ENCODE measurements around the gene SESN2. TPM values are rescaled to one million over a fixed set of nuclear protein-coding genes. Genes with fewer than 3 reads are reported as not detected.

SESN2 gene
- total RNA-seq, 1 donor from 2014 or later: 13.1 TPM

DNA sequence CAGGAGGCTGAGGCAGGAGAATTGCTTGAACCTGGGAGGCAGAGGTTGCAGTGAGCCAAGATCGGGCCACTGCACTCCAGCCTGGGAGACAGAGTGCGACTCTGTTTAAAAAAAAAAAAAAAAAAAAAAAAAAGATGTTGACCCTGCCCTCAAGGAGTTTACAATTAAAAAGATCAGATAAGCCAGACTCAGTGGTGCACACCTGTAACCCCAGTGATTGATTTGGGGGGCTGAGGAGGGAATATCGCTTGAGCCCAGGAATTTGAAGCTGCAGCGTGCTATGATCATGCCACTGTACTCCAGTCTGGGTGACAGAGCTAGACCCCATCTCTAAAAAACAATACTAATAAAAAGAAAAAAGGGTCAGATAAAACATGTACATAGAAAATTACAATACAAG is 1.6 kb upstream of the SESN2 start:
- no peaks in the 10 kb centered on the region for H3K36me3 ChIP-seq
- H3K9me3 ChIP-seq: no peaks in the 10 kb centered on the region
- TF ChIP-seq, protein P1, sequence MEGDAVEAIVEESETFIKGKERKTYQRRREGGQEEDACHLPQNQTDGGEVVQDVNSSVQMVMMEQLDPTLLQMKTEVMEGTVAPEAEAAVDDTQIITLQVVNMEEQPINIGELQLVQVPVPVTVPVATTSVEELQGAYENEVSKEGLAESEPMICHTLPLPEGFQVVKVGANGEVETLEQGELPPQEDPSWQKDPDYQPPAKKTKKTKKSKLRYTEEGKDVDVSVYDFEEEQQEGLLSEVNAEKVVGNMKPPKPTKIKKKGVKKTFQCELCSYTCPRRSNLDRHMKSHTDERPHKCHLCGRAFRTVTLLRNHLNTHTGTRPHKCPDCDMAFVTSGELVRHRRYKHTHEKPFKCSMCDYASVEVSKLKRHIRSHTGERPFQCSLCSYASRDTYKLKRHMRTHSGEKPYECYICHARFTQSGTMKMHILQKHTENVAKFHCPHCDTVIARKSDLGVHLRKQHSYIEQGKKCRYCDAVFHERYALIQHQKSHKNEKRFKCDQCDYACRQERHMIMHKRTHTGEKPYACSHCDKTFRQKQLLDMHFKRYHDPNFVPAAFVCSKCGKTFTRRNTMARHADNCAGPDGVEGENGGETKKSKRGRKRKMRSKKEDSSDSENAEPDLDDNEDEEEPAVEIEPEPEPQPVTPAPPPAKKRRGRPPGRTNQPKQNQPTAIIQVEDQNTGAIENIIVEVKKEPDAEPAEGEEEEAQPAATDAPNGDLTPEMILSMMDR (IDR thresholded peaks at IDR 0.05): no peak
- DNase-seq (no peak), ATAC-seq (no peak)
- H3K27me3 ChIP-seq (ENCODE audit: low read depth): no peaks in the 10 kb centered on the region
- H3K27ac ChIP-seq: no peak overlapping the region
- intact Hi-C loops (cut with DNase I): no loop called here
- no peak overlapping the region for H3K4me3 ChIP-seq
- peaks cover 35% of the 10 kb centered on the region for H3K4me1 ChIP-seq

DNA sequence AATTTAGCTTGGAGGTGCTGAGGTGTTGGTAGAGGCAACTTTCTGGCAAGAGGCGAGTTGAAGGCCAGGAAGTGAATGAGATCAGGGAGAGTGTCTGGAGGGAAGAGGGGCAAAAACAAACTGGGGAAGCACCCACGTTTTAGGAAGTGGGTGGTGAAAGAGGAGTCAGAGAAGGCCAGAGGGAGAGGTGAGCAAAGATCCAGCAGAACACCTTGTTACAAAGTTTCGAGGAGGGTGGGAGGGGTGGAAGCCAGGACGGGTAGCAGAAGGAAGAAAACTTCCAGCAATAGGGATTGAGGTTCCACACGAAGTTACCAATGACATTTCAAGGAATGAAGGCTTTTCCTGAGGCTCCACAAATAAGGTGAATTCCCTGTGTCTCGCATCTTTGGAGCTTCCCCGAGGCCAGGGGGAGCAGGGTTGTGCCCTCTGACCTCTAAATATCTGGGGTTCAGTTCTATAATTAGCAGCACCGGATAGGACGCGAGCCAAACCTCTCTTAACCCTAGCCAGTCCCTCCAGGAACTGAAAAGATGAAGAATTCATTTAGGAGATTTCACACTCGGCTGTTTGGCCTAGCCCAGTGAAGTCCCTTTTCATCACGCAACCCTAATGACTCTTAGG is 578 bp upstream of the SESN2 start:
- DNase-seq: no peak
- H3K36me3 ChIP-seq: no peaks in the 10 kb centered on the region
- H3K4me1 ChIP-seq: peaks cover 44% of the 10 kb centered on the region
- peak overlapping the region; percentile 86 for H3K27ac ChIP-seq
- H3K4me3 ChIP-seq: peak overlapping the region; percentile 93
- H3K9me3 ChIP-seq: no peaks in the 10 kb centered on the region
- no peak for ATAC-seq
- intact Hi-C loops (cut with DNase I): no loop called here
- H3K27me3 ChIP-seq (ENCODE audit: low read depth): no peaks in the 10 kb centered on the region
- TF ChIP-seq, protein P1 (IDR thresholded peaks at IDR 0.05): no peak

DNA sequence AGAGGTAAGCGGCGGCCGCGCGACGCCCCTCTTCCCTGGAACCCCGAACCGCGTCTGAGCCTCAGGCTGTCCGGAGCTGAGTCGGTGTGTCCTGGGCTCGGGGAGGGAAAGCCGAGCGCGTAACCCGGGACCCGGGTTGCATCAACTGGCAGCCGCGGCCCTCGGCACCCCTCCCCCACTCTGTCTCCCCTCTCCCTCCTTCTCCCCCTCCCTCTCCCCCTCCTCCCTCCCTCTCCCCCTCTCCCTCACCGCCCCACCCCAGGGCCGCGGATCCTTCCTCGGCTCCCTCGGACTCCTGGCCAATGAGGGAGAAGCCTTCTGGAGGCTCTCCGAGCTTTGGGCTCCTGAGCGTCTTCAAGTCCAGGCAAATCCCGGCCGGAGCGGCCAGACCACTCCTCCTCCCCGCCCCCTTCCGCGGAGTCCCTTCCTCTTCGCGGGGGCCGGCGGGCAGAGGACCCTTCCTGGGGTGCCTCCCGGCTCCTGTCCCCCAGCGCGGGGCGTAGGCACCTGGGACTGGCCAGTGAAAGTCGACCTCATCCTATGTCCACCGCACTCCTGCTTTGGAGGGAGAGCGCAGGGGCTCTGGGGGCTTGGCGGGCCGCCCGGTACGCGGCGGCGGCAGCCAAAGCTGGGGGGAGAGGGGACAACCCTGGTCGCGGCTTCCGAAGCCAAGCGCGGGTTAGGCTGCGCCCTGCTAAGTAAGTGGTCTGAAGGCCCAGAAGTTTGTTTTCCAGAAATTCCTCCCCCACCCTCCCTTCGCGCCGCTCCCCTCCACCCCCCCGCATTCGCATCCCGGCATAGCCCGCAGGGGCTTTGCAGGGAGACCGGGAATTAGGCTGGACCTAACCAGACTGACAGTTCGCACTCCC is 850 bp downstream of the SESN2 start:
- Histone ChIP-seq H3K27me3 (ENCODE audit: low read depth) (no peaks in the 10 kb centered on the region), H3K27ac (peak overlapping the region; percentile 86), H3K4me3 (peak overlapping the region; percentile 93), H3K4me1 (peaks cover 44% of the 10 kb centered on the region), H3K36me3 (no peaks in the 10 kb centered on the region), H3K9me3 (no peaks in the 10 kb centered on the region)
- intact Hi-C loops (cut with DNase I): no loop called here
- TF ChIP-seq, protein P1 (IDR thresholded peaks at IDR 0.05): no peak
- peak; percentile 79 for DNase-seq
- ATAC-seq: peak; percentile 77 to 84

DNA sequence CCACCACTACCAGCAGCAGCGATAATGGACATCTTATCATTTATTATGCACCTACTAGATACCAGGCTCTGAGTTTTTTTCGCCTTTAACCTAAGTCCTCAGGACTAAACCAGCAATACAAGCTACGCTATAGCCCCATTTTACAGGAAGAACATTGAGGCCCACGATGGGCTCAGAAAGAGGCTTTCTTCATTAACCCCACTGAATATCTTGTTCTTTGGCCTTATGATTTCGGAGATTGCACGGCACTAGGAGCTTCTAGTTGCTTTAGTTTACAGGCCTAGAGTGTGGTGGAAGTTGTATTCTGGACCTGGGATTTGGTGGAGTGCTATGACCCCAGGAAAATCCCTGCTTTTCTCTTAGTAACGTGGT is 1.5 kb downstream of the SESN2 start:
- H3K9me3 ChIP-seq: no peaks in the 10 kb centered on the region
- peaks cover 44% of the 10 kb centered on the region for H3K4me1 ChIP-seq
- H3K4me3 ChIP-seq: peak overlapping the region; percentile 93
- H3K27ac ChIP-seq: no peak overlapping the region
- intact Hi-C loops (cut with DNase I): no loop called here
- H3K36me3 ChIP-seq: no peaks in the 10 kb centered on the region
- TF ChIP-seq, protein P1 (IDR thresholded peaks at IDR 0.05): no peak
- no peaks in the 10 kb centered on the region for H3K27me3 ChIP-seq (ENCODE audit: low read depth)
- DNase-seq: no peak
- ATAC-seq: no peak

DNA sequence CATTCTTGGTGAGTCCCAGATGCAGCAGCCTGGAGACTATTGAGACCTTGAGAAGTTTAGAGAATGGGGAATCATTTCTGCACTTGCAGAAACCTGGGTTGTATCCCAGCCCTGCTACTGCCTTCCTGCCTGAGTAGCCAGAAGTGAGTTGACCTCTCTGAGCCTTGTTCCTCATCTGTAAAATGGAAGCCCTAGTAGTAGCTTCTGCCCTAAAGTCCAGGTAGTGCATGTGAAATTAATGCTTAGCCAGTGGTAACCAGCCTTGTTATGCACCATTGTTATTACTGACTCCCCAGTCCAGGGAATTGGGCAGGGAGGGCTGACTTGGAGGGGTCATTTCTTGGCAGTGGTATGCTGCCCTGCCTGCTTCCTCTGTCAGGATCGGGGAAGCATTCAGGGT is 5.6 kb downstream of the SESN2 start:
- DNase-seq (no peak), ATAC-seq (no peak)
- no peaks in the 10 kb centered on the region for H3K36me3 ChIP-seq
- intact Hi-C loops (cut with DNase I): no loop called here
- H3K27ac ChIP-seq: no peak overlapping the region
- TF ChIP-seq, protein P1 (IDR thresholded peaks at IDR 0.05): no peak
- no peaks in the 10 kb centered on the region for H3K9me3 ChIP-seq
- H3K27me3 ChIP-seq (ENCODE audit: low read depth): no peaks in the 10 kb centered on the region
- H3K4me3 ChIP-seq: no peak overlapping the region
- H3K4me1 ChIP-seq: peaks cover 39% of the 10 kb centered on the region

Measured in lower lobe of right lung (tissue), 2 donors.